HG02798 (cell line): ENCODE measurements around the gene ARHGAP26.

ENCODE experiments used
- ATAC-seq: cut with Tn5 transposase; IDR thresholded peaks from one replicate; pipeline ENCODE4 v1.9.1; 2021; ENCODE audit warnings: mild to moderate bottlenecking; ENCODE audit not compliant: unreplicated experiment, poor library complexity

Gene ARHGAP26

DNA sequence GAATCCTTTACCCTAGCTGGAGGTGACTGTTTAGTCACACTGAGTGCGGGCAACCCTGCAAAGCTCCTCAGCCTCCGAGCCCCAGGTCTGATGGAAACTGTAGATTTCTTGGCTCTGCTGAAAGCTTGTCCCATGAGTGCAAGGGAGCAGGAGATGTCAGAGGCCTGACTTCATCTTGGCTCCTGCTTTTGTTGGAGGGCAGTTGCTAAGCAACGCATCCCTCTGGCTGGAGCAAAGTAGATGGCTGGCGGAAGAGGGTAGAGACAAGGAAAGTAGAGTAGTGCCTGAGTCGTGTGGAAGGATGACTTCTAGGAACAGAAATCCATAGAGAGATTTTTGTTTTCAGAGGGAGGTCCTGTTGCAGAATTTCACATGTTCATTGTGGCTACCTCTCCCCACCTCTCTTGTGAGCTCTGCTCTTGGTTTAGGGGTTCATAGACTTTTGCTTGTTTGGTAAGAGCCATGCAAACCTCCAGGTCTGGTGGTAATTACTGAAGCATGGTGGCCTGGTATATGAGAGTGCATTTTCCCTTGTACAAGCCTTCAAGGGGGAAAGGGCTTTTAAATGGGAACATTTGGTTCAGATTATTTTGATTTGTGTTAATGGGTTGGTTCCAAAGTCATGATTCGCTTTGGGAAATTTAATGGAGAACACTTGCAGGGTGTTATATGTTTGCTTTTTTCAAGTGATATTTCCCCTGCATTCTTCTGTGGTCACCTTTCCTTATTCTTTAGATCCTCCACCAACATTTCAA lies 71.5 kb downstream of the ARHGAP26 start:
- ATAC-seq, result no peak

- no peak for ATAC-seq
These were observed 73.1 kb downstream of the ARHGAP26 start for GRCh38 chr5:142842994-142843905.

GRCh38 chr5:142844866-142845265 lies 74.7 kb downstream of the ARHGAP26 start:
- ATAC-seq, result no peak

GRCh38 chr5:142845402-142845921 lies 75.3 kb downstream of the ARHGAP26 start:
- ATAC-seq, result peak; percentile 29

- peak; percentile 48 for ATAC-seq
These were observed 75.8 kb downstream of the ARHGAP26 start for GRCh38 chr5:142845954-142846398.

DNA sequence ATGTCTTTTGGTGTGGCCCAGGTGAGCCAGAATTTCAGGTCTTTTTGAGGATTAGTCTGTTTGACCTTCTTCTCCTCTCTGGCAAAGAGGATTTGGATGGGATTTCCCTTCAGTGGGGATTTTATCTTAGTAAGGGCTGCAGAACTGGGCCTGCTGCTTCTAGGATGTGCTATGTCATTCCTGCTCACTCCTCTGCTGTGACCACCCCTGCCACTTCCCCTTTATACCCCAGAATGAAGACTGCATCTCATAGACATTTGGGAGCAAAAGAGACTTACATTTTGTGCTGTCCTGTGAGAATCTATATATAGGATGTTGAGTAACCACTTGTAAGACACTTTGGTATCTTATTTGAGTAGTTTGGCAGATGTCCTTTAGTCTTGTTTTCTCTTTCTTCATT lies 76.2 kb downstream of the ARHGAP26 start:
- ATAC-seq, result no peak

GRCh38 chr5:142847898-142848790 lies 78.0 kb downstream of the ARHGAP26 start:
- ATAC-seq, result no peak

DNA sequence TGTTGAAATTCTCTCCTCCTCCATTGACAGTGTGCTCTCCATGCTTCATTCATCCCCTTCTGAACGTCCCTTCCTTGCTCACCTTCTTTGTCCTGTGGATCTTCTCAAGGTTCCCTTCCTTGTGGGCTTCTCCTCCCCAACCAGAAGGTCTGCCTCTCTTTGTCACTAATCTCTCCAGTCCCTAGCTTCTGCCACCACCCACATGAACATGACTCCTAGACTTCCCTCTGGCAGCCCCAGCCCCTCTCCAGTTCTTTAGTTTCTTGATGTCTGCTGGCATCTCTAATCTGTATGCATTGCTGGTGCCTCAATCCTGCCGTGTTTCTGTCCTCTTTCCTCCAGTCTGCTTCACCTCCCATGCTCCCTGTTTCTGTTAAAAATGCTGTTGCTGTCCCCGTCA lies 79.3 kb downstream of the ARHGAP26 start:
- no peak for ATAC-seq

- ATAC-seq, result no peak
These were observed 79.7 kb downstream of the ARHGAP26 start for GRCh38 chr5:142849880-142850279.

DNA sequence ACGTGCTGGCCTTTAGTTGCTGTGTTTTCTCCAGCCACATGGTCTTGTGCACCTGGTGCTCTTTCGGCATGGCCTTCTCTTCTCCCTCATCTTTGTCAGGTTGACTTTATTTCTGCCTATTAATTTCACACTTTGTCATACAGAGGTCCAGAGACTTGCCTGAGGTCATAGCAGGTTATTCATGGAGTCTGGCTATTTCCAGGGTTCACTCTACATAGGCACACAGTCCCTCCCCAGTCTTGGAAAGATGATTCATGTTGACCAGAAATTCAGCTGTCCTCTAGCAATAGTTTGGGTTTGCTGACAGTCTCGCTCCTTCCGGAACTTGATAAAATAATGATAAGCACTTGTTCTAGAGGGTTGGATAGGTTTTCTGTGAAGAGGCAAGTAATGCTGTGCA lies 81.6 kb downstream of the ARHGAP26 start:
- no peak for ATAC-seq

GRCh38 chr5:142852416-142853198 lies 82.4 kb downstream of the ARHGAP26 start:
- no peak for ATAC-seq

DNA sequence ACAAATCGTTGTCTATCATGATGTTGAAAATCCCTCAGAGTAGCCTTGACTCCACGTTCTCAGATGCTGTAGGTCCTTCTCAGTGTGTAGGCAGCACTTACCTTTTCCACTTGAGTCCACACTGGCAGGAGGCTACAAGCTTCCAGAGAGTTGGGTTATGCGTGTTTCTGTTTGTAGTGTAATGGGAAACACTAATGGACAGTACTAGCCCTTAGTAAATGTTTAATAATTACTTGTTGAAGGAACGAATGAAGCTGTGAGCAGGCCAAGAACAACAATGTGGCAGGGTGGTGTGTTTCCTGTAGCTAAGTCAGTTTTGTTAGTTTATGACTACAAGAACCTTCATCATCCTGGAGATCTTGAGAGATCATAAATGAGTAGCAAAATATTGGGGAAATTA lies 83.5 kb downstream of the ARHGAP26 start:
- ATAC-seq, result no peak

GRCh38 chr5:142856269-142856782 lies 86.1 kb downstream of the ARHGAP26 start:
- no peak for ATAC-seq

GRCh38 chr5:142857405-142857804 lies 87.2 kb downstream of the ARHGAP26 start:
- no peak for ATAC-seq

DNA sequence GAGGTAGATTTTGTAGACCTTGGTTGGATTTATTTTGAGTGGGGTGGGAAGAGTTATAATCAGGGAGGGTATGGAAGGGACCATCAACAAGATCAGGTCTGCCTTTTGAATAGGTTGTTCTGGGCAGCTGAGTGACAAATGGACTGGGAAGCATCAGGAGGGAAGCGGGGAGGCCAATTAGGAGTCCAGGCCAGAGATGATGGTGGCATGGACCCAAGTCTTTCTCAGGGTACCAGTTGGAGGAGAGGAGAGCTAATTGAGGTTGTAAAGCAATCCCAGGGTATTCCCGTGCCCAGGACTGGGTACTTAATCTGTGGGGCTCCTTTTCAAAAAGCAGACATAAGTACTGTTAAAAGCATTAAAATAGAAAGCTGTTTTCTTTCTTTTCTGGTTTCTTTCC lies 88.9 kb downstream of the ARHGAP26 start:
- no peak for ATAC-seq

GRCh38 chr5:142860270-142860669 lies 90.1 kb downstream of the ARHGAP26 start:
- ATAC-seq, result no peak

GRCh38 chr5:142861011-142861410 lies 90.8 kb downstream of the ARHGAP26 start:
- no peak for ATAC-seq

- ATAC-seq, result no peak
These were observed 92.4 kb downstream of the ARHGAP26 start for GRCh38 chr5:142862594-142862993.

- ATAC-seq, result no peak
These were observed 93.7 kb downstream of the ARHGAP26 start for GRCh38 chr5:142863856-142864255.
